IPS-15b (cell line): Measurements from ENCODE around the gene SOX3.

Experiments used
- H3K27me3 ChIP-seq: one replicate; pipeline ENCODE4 v1.6.1; 2013; ENCODE audit warnings: low read length; ENCODE audit not compliant: control insufficient read depth, insufficient read depth
- H3K36me3 ChIP-seq: one replicate; pipeline ENCODE4 v1.6.1; 2013; ENCODE audit warnings: low read length; ENCODE audit not compliant: control insufficient read depth, insufficient read depth
- H3K4me1 ChIP-seq: one replicate; pipeline ENCODE4 v1.6.1; 2013; ENCODE audit warnings: mild to moderate bottlenecking, low read length; ENCODE audit not compliant: control insufficient read depth, insufficient read depth
- H3K4me3 ChIP-seq: one replicate; pipeline ENCODE4 v1.5.1; 2013; ENCODE audit warnings: low read depth, low read length
- H3K9ac ChIP-seq: one replicate; pipeline ENCODE4 v1.6.1; 2013; ENCODE audit warnings: low read depth, mild to moderate bottlenecking, low read length
- H3K9me3 ChIP-seq: one replicate; pipeline ENCODE4 v1.6.1; 2013; ENCODE audit warnings: mild to moderate bottlenecking, low read length; ENCODE audit not compliant: control insufficient read depth, insufficient read depth

Gene SOX3

GRCh38 chrX:140507982-140508305 lies 3.1 kb upstream of the SOX3 start:
- H3K4me3 ChIP-seq: peak overlapping the region; percentile 75

GRCh38 chrX:140507223-140507981 lies 2.5 kb upstream of the SOX3 start:
- no peaks in the 10 kb centered on the region for H3K9me3 ChIP-seq
- H3K27me3 ChIP-seq: peaks cover 88% of the 10 kb centered on the region
- no peaks in the 10 kb centered on the region for H3K36me3 ChIP-seq
- H3K4me3 ChIP-seq: peak overlapping the region; percentile 75
- no peak overlapping the region for H3K9ac ChIP-seq
- peaks cover 10% of the 10 kb centered on the region for H3K4me1 ChIP-seq

More at GRCh38 chrX:140507982-140508305, 3.1 kb upstream of the SOX3 start:
- no peak overlapping the region for H3K9ac ChIP-seq
- H3K27me3 ChIP-seq: peaks cover 84% of the 10 kb centered on the region
- peaks cover 10% of the 10 kb centered on the region for H3K4me1 ChIP-seq
- H3K9me3 ChIP-seq: no peaks in the 10 kb centered on the region
- H3K36me3 ChIP-seq: no peaks in the 10 kb centered on the region

- Histone ChIP-seq H3K36me3 (no peaks in the 10 kb centered on the region), H3K9me3 (no peaks in the 10 kb centered on the region), H3K4me3 (peak overlapping the region; percentile 75), H3K4me1 (peaks cover 14% of the 10 kb centered on the region), H3K9ac (peak overlapping the region; percentile 37), H3K27me3 (peaks cover 84% of the 10 kb centered on the region)
Measured at GRCh38 chrX:140505421-140506337, 810 bp upstream of the SOX3 start.

- H3K36me3 ChIP-seq: no peaks in the 10 kb centered on the region
- H3K9ac ChIP-seq: no peak overlapping the region
- peaks cover 84% of the 10 kb centered on the region for H3K27me3 ChIP-seq
- peak overlapping the region; percentile 67 for H3K4me3 ChIP-seq
- no peaks in the 10 kb centered on the region for H3K9me3 ChIP-seq
- peaks cover 20% of the 10 kb centered on the region for H3K4me1 ChIP-seq
Measured at GRCh38 chrX:140503714-140504351, 1.0 kb downstream of the SOX3 start.

- peaks cover 20% of the 10 kb centered on the region for H3K4me1 ChIP-seq
- peak overlapping the region; percentile 67 for H3K4me3 ChIP-seq
- no peak overlapping the region for H3K9ac ChIP-seq
- no peaks in the 10 kb centered on the region for H3K9me3 ChIP-seq
- peaks cover 84% of the 10 kb centered on the region for H3K27me3 ChIP-seq
- H3K36me3 ChIP-seq: no peaks in the 10 kb centered on the region
Measured at GRCh38 chrX:140503238-140503601, 1.6 kb downstream of the SOX3 start.

- Histone ChIP-seq H3K4me1 (peaks cover 20% of the 10 kb centered on the region), H3K27me3 (peaks cover 86% of the 10 kb centered on the region), H3K9ac (no peak overlapping the region), H3K9me3 (no peaks in the 10 kb centered on the region), H3K4me3 (peak overlapping the region; percentile 67), H3K36me3 (no peaks in the 10 kb centered on the region)
Measured at GRCh38 chrX:140502491-140503237, 2.2 kb downstream of the SOX3 start.

GRCh38 chrX:140501940-140502468 lies 2.9 kb downstream of the SOX3 start:
- peak overlapping the region; percentile 67 for H3K4me3 ChIP-seq
- no peaks in the 10 kb centered on the region for H3K9me3 ChIP-seq
- H3K9ac ChIP-seq: no peak overlapping the region
- peaks cover 16% of the 10 kb centered on the region for H3K4me1 ChIP-seq
- no peaks in the 10 kb centered on the region for H3K36me3 ChIP-seq
- H3K27me3 ChIP-seq: peaks cover 80% of the 10 kb centered on the region

- H3K9ac ChIP-seq: no peak overlapping the region
- H3K27me3 ChIP-seq: peaks cover 75% of the 10 kb centered on the region
- H3K9me3 ChIP-seq: no peaks in the 10 kb centered on the region
- H3K4me1 ChIP-seq: peaks cover 16% of the 10 kb centered on the region
- H3K36me3 ChIP-seq: no peaks in the 10 kb centered on the region
- peak overlapping the region; percentile 58 for H3K4me3 ChIP-seq
Measured at GRCh38 chrX:140501321-140501720, 3.5 kb downstream of the SOX3 start.

GRCh38 chrX:140500441-140500840 lies 4.4 kb downstream of the SOX3 start:
- no peak overlapping the region for H3K9ac ChIP-seq
- H3K9me3 ChIP-seq: no peaks in the 10 kb centered on the region
- peak overlapping the region; percentile 58 for H3K4me3 ChIP-seq
- H3K27me3 ChIP-seq: peaks cover 66% of the 10 kb centered on the region
- peaks cover 16% of the 10 kb centered on the region for H3K4me1 ChIP-seq
- no peaks in the 10 kb centered on the region for H3K36me3 ChIP-seq

- Histone ChIP-seq H3K27me3 (peaks cover 33% of the 10 kb centered on the region), H3K4me1 (peaks cover 11% of the 10 kb centered on the region), H3K4me3 (no peak overlapping the region), H3K36me3 (no peaks in the 10 kb centered on the region), H3K9ac (no peak overlapping the region), H3K9me3 (no peaks in the 10 kb centered on the region)
Measured at GRCh38 chrX:140495739-140496138, 9.1 kb downstream of the SOX3 start.
